ENCODE data around the gene GCAT. TPM values are rescaled to one million over a fixed set of nuclear protein-coding genes. Genes with fewer than 3 reads are reported as not detected.

GCAT gene
- total and polyA plus RNA-seq, 2 of the 13 experiments (the other 11 are each of a cell fraction or from before 2014, with no cell fraction given): 28.0 to 50.3 TPM

GRCh38 chr22:37807410-37808293 is at the start of gene GCAT (continued):
- no peak for TF ChIP-seq EHMT2 (IDR thresholded peaks at IDR 0.05; ENCODE audit: borderline replicate concordance, low read depth, low read length)
- no peak for TF ChIP-seq NFE2L2 (IDR thresholded peaks at IDR 0.05; ENCODE audit: low read length)
- no peak for TF ChIP-seq ZBTB40 (IDR thresholded peaks at IDR 0.05)
- peak; percentile 16 for TF ChIP-seq ZBTB40 (CRISPR knock-in tag; IDR thresholded peaks at IDR 0.05)
- TF ChIP-seq PATZ1 (CRISPR knock-in tag; IDR thresholded peaks at IDR 0.05): peak; percentile 76
- TF ChIP-seq ZNF260 (CRISPR knock-in tag; IDR thresholded peaks at IDR 0.05; ENCODE audit: borderline replicate concordance, low read depth): no peak
- no peak for TF ChIP-seq CBX2 (IDR thresholded peaks at IDR 0.05; ENCODE audit: low read depth, low read length)
- TF ChIP-seq CBX2 (CRISPR knock-in tag; IDR thresholded peaks at IDR 0.05; ENCODE audit: low read depth): no peak
- TF ChIP-seq ZMAT3 (CRISPR knock-in tag; conservative IDR thresholded peaks at IDR 0.05): no peak
- no peak for TF ChIP-seq PRPF4 (IDR thresholded peaks at IDR 0.05; ENCODE audit: low read depth, low read length, poor library complexity, severe bottlenecking)
- peak; percentile 100 for TF ChIP-seq ZC3H13 (CRISPR knock-in tag; IDR thresholded peaks at IDR 0.05)
- no peak for TF ChIP-seq ZNF709 (CRISPR knock-in tag; IDR thresholded peaks at IDR 0.05)
- TF ChIP-seq ZNF629 (CRISPR knock-in tag; conservative IDR thresholded peaks at IDR 0.05): no peak
- TF ChIP-seq GLI4 (CRISPR knock-in tag; IDR thresholded peaks at IDR 0.05; ENCODE audit: borderline replicate concordance): no peak
- no peak for TF ChIP-seq ZNF589 (CRISPR knock-in tag; conservative IDR thresholded peaks at IDR 0.05)
- no peak for TF ChIP-seq CENPT (CRISPR knock-in tag; IDR thresholded peaks at IDR 0.05; ENCODE audit: low read depth)
- TF ChIP-seq CCAR2 (optimal IDR thresholded peaks at IDR 0.05; ENCODE audit: low read depth, low read length): no peak
